K562 (cell line): Measurements from ENCODE around the gene DPP8. TPM values are rescaled to one million over a fixed set of nuclear protein-coding genes. Genes with fewer than 3 reads are reported as not detected.

Experiments used
- ATAC-seq: fragments of 200-7000 bp; cut with Tn5 transposase; 3 replicates; pipeline ENCODE4 v1.9.1; 2020; ENCODE audit warnings: moderate library complexity
- BruUV-seq: library from RNA; stranded (reverse); fragments of 400-500 nt; replicated peaks from 2 replicates; lab custom pipeline; 2021; lab: Mats Ljungman, UMichigan
- CTCF ChIA-PET: fragments of 300-600 bp; formaldehyde crosslinking; extraction: SDS; loops from one replicate; lab custom pipeline; 2021; ENCODE audit warnings: low intra/inter-chr PET ratio; lab: Yijun Ruan, JAX
- POLR2A ChIA-PET: fragments of 300-600, 350-650 bp; sonication (Branson Sonifier 250); formaldehyde crosslinking; extraction: SDS; loops from one replicate; lab custom pipeline; 2021; ENCODE audit warnings: antibody characterized with exemption, inconsistent platforms; lab: Yijun Ruan, JAX
- DNase-seq, 4 experiments: peaks; one replicate each; pipeline versions ENCODE4 v3.0.0 to v3.0.0-alpha.2; 2011 to 2018; ENCODE audit warnings: low spot score in 3 of 4, mixed read lengths in 3 of 4; ENCODE audit errors: extremely low read depth in 1 of 4
- FAIRE-seq: peaks from 2 replicates; lab custom pipeline; 2011; peaks lifted over from hg19 to GRCh38; lab: Jason Lieb, UNC
- H2AFZ ChIP-seq: 2 replicates; pipeline ENCODE4 v1.6.0; 2011; ENCODE audit warnings: low read depth, low read length, control low read depth, inconsistent platforms
- H3K27ac ChIP-seq: fragments of 200-600 bp; 3 replicates; pipeline ENCODE4 v1.8.0; 2011; ENCODE audit warnings: low read depth, mild to moderate bottlenecking, control low read depth, inconsistent platforms, low read length, moderate library complexity, mixed read lengths; ENCODE audit errors: extremely low read depth
- H3K27me3 ChIP-seq, 2 experiments: fragments of 300-600 bp in 1 of 2; 2 replicates in 1 of 2; 3 replicates in 1 of 2; pipeline versions ENCODE4 v1.6.0 to v1.8.0; 2011; ENCODE audit warnings: inconsistent platforms in 2 of 2, low read length in 2 of 2, mild to moderate bottlenecking in 1 of 2, mixed read lengths in 1 of 2, moderate library complexity in 1 of 2; ENCODE audit not compliant: control insufficient read depth in 2 of 2, insufficient read depth in 2 of 2
- H3K36me3 ChIP-seq: fragments of 300-600 bp; 3 replicates; pipeline ENCODE4 v1.8.0; 2011; ENCODE audit warnings: mild to moderate bottlenecking, low read length, inconsistent platforms; ENCODE audit not compliant: control insufficient read depth, insufficient read depth
- H3K4me1 ChIP-seq, 2 experiments: fragments of 200-600 bp in 1 of 2; replicated peaks in 1 of 2; 2 replicates in 1 of 2; 3 replicates in 1 of 2; pipeline versions ENCODE4 v1.5.1 to v1.8.0; 2011; ENCODE audit warnings: inconsistent platforms in 2 of 2, low read length in 2 of 2, mild to moderate bottlenecking in 1 of 2, mixed read lengths in 1 of 2, moderate library complexity in 1 of 2; ENCODE audit not compliant: control insufficient read depth in 2 of 2, insufficient read depth in 2 of 2
- H3K4me2 ChIP-seq: 2 replicates; pipeline ENCODE4 v1.6.1; 2011; ENCODE audit warnings: low read length, control low read depth, inconsistent platforms, mixed read lengths; ENCODE audit not compliant: insufficient read depth
- H3K4me3 ChIP-seq: fragments of 200-600 bp; sonication (generic), shearing (Covaris generic); 2 replicates; pipeline ENCODE4 v1.5.1; 2016; ENCODE audit warnings: control low read depth, inconsistent platforms
- H3K79me2 ChIP-seq: fragments of 200-600 bp; 3 replicates; pipeline ENCODE4 v1.8.0; 2011; ENCODE audit warnings: low read length, inconsistent platforms; ENCODE audit not compliant: control insufficient read depth, insufficient read depth
- H3K9ac ChIP-seq, 2 experiments: 2 replicates each; pipeline versions ENCODE4 v1.6.0 to v1.6.1; 2011; ENCODE audit warnings: low read depth in 2 of 2, low read length in 2 of 2, control low read depth in 1 of 2, inconsistent platforms in 1 of 2, mild to moderate bottlenecking in 1 of 2, mixed read lengths in 1 of 2; ENCODE audit not compliant: insufficient read depth in 1 of 2
- H3K9me1 ChIP-seq: one replicate; pipeline ENCODE4 v1.6.0; 2011; ENCODE audit warnings: inconsistent platforms, mild to moderate bottlenecking, low read length, moderate library complexity; ENCODE audit not compliant: control insufficient read depth, insufficient read depth
- H3K9me3 ChIP-seq: replicated peaks from 2 replicates; pipeline ENCODE4 v1.5.1; 2011; ENCODE audit warnings: low read depth, low read length, inconsistent platforms; ENCODE audit not compliant: control insufficient read depth, insufficient read depth
- H4K20me1 ChIP-seq: replicated peaks from 2 replicates; pipeline ENCODE4 v1.6.1; 2011; ENCODE audit warnings: low read length, inconsistent platforms, mixed read lengths; ENCODE audit not compliant: control insufficient read depth, insufficient read depth
- MTA3 ChIP-seq: fragments of 450-650 bp; formaldehyde crosslinking; IDR thresholded peaks from 2 replicates; pipeline ENCODE4 v1.6.1; 2017; ENCODE audit warnings: mild to moderate bottlenecking, borderline replicate concordance
- MXD1 ChIP-seq: fragments of 250-450 bp; sonication (Bioruptor Pico); IDR thresholded peaks from 2 replicates; pipeline ENCODE4 v1.8.0; 2021; ENCODE audit warnings: borderline replicate concordance, mild to moderate bottlenecking, moderate library complexity; ENCODE audit not compliant: poor library complexity, severe bottlenecking
- RAD21 ChIP-seq, 2 experiments: fragments of 250-450 bp in 1 of 2; fragments of 450-650 bp in 1 of 2; sonication (Bioruptor Pico) in 1 of 2; formaldehyde crosslinking in 1 of 2; IDR thresholded peaks in 1 of 2; conservative IDR thresholded peaks in 1 of 2; 2 replicates each; pipeline versions ENCODE4 v1.4.0 to v1.8.0; 2020 to 2022; ENCODE audit warnings: mild to moderate bottlenecking in 2 of 2, moderate library complexity in 1 of 2
- WGBS: fragments of 100-300 bp; shearing (Covaris generic); methylation state at CpG from one replicate; pipeline ENCODE4 v1.1.6; 2016; ENCODE audit warnings: low coverage, mixed read lengths; ENCODE audit not compliant: insufficient coverage; ENCODE audit errors: missing lambda C conversion rate; 5-methylcytosine and 5-hydroxymethylcytosine counted together
- in situ Hi-C: fragments of 300-500 bp; cut with MboI; formaldehyde crosslinking; loops from 4 replicates; pipeline ENCODE4 v1.15.0; 2018; ENCODE audit warnings: inconsistent platforms, mixed read lengths
- intact Hi-C: fragments of 100-400 bp; cut with micrococcal nuclease; formaldehyde crosslinking; loops from 2 replicates; pipeline ENCODE4 v1.14.2; 2022
- polyA plus RNA-seq, 8 experiments: library from polyadenylated mRNA; depleted of rRNA in 4 of 8; stranded (reverse) in 5 of 8; unstranded in 3 of 8; fragments of >200 nt; fragmentation: Nextera tagmentation in 2 of 8; fragmentation: Illumina TruSeq in 1 of 8; extraction: Ambion mirVana in 2 of 8; extraction: Trizol in 1 of 8; gene quantifications; 2 replicates each; pipeline versions ENCODE4 v1.2.1 to v1.2.3, GENCODE V29; 2011 to 2014; ENCODE audit warnings: inconsistent platforms in 1 of 8, missing spikeins in 1 of 8
- total RNA-seq, 7 experiments: library from RNA; depleted of rRNA in 6 of 7; stranded (reverse); fragments of >200 nt in 6 of 7; fragmentation: Illumina TruSeq in 2 of 7; extraction: Trizol in 2 of 7; gene quantifications; 2 replicates each; pipeline versions ENCODE4 v1.2.1 to v1.2.3, GENCODE V29; 2011 to 2021; ENCODE audit warnings: low replicate concordance in 1 of 7

Gene DPP8
- total and polyA plus RNA-seq, 9 of the 15 experiments (the other 6 are each of a cell fraction or from before 2014, with no cell fraction given), result 5.5 to 36.7 (median 20.7) TPM

DNA sequence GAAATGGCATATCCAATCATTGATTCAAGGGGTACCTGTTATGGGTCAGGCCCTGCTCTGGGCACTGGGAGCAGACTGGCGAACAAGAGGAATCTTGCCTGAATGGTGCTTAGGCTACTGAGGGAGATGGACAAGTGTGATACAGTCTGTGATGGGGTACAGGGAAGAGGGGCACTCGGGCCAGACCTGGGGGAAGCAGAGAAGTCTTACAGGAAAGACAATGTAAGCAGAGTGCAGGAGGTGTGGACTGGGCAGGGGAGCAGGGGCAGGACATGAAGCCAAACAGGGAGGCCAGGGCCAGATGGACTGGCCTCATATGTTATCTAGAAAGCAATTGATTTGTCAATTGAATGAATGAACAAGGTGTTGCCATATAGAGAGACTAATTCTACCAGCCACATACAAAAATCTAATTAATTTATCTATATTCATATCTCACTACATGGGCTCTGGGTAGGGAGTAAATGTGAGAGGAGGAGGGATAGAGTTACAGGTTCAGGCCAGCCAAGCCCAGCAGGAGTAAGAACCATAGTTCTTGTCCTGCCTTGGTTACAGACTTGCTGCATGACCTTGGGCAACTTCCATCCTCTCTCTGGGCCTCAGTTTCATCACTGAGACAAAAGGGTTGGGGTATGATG, 91.2 kb downstream of the DPP8 start:
- ChIA-PET POLR2A (interaction anchor here (0.6 kb wide), 1 partner anchor 494 kb away, joined by 3 read pairs; no protein-coding TSS in a partner anchor), CTCF (no interaction called here)
- Histone ChIP-seq H3K9me1 (peaks cover 3% of the 10 kb centered on the region), H2AFZ (no peak overlapping the region), H3K4me3 (no peak overlapping the region), H3K27ac (no peak overlapping the region), H4K20me1 (peaks cover 9% of the 10 kb centered on the region; the same call in 1 of the 2 replicates), H3K4me1 (peaks cover 17 to 24% of the 10 kb centered on the region in 2 experiments; a peak in 4 of 5 replicates), H3K79me2 (no peaks in the 10 kb centered on the region), H3K4me2 (no peak overlapping the region), H3K9me3 (no peaks in the 10 kb centered on the region), H3K27me3 (peaks cover 9 to 23% of the 10 kb centered on the region in 2 experiments; a peak in 3 of 5 replicates), H3K36me3 (no peaks in the 10 kb centered on the region), H3K9ac (no peak overlapping the region)
- TF ChIP-seq MTA3, result no peak
- TF ChIP-seq RAD21 (CRISPR knock-in tag; conservative IDR thresholded peaks at IDR 0.05 in 1 of 2, IDR thresholded peaks at IDR 0.05 in 1 of 2), result no peak
- no peak for TF ChIP-seq MXD1 (CRISPR knock-in tag)
- FAIRE-seq (no peak), ATAC-seq (no peak), DNase-seq (no peak)
- WGBS, result 27% methylated on average over 2 of the region's 2 CpGs
- intact Hi-C loops, result no loop called here
- BruUV-seq, result no TSS peak
- in situ Hi-C loops, result no loop called here
